Stimulated activated CD4-positive, alpha-beta T cell treated with anti-CD3 and anti-CD28 coated beads, Interleukin-4, amount 100 ng/mL, for 24 hours (primary cell): ENCODE data around the gene ATP6V1G2.
"Not testable (repeated sequence)": the region's sequence is repeated elsewhere in the genome, so short reads cannot be mapped to it uniquely, and the experiment has no call there.

Experiments
- DNase-seq: peaks from one replicate; pipeline ENCODE4 v3.0.0-alpha.2; 2020

The ATP6V1G2 gene

GRCh38 chr6:31546339-31546957 lies at the start of gene ATP6V1G2:
Gene ATP6V1G2 (minus strand): TSS chr6:31546608. CDS start chr6:31546559, 49 bp downstream.
- peak; percentile 91 for DNase-seq

- no peak for DNase-seq
Observed at GRCh38 chr6:31592396-31592771, 46.0 kb upstream of the ATP6V1G2 start.

DNA sequence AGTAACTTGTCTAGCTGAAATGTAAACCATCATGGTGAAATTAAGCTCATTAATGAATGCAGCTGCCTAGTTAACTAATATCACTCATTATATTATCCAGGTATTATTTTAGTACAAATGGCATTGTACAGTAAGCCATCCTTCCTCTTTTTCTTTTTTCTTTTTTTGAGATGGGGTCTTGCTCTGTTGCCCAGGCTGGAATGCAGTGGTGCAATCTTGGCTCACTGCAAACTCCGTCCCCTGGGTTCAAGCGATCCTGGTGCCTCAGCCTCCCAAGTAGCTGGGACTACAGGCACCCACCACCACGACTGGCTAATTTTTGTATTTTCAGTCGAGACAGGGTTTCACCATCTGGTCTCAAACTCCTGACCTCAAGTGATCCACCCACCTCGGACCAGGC lies 44.3 kb upstream of the ATP6V1G2 start:
- not testable (repeated sequence) for DNase-seq

DNA sequence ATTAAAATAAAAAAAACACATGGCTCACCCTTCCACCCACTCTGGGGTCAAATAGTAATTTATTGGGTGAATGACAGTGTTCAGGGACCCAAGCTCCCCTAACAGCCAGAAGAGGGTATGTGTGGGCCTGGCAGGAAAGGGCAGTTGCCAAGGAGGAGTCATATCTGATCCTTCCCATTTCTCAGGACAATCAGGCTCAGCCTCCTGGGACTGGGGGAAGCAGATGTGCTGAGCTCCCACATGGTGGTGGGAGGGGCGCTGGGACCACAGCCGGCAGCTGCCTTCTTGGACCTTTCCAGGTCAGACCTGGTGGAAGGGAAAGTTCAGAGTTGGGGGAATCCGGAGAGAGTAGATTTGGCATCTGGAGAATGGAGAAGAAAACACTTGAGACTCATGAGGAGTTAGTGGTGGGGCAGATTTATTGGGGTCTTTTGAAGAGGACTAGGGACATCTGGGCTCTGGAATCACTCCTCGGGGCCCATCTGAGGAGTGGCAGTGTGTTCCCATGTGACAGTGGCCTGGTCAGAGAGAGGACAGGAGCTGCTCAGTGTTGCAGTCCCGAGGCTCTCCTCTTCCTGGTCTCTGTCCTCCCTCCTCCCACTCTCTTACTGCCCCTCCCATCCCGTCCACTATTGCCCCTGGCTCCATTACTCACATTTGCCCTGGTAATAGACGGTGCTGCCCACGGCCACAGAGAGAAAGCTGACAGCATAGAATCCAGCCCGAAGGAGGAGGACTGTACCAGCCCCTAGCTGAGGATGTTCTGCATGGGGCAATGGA lies 42.7 kb upstream of the ATP6V1G2 start:
- DNase-seq: no peak

- DNase-seq: no peak
Observed at GRCh38 chr6:31587791-31588777, 41.7 kb upstream of the ATP6V1G2 start.

DNA sequence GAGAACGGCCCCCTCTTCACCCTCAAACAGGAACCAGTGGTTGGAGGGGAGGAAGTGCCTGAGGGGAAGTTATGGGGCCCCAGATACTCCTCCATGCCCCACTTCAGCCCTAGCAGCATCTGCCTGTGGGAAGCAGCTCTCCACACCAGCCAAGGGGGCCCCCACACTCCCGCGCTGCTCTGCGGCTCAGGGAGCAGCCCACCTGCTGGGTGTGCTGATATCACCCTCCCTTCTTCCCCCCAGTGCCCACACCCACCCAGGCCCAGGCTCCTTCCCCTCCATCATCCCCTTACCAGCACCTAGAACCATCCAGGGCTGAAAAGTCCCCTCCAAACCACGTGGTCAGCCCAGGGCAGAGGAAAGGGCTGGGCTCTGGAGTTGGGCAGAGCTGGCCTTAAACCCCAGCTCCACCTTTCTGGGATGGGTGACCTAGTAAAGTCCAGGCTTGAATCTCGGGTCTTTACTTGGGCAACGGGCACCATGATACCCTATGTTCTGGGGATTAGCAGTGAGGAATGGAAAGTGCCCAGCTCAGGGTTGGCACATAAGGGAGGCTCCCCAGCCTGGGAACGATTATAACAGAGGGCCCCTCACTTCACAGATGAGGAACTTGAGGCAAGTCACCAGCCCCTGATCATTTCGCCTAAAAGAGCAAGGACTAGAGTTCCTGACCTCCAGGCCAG lies 40.3 kb upstream of the ATP6V1G2 start:
- no peak for DNase-seq

GRCh38 chr6:31586008-31586407 lies 39.6 kb upstream of the ATP6V1G2 start, which contains the start of gene LST1:
Gene LST1 (plus strand): TSS chr6:31586277. CDS start chr6:31587300, 1,023 bp downstream.
- no peak for DNase-seq

- peak; percentile 49 for DNase-seq
Observed at GRCh38 chr6:31585491-31585890, 39.1 kb upstream of the ATP6V1G2 start.

- peak; percentile 48 for DNase-seq
Observed at GRCh38 chr6:31582230-31582643, 35.8 kb upstream of the ATP6V1G2 start, which contains the start of gene LTB. Gene LTB (minus strand): TSS chr6:31582424. CDS start chr6:31582417, 7 bp downstream.

GRCh38 chr6:31581434-31582229 lies 35.2 kb upstream of the ATP6V1G2 start:
- DNase-seq: no peak

DNA sequence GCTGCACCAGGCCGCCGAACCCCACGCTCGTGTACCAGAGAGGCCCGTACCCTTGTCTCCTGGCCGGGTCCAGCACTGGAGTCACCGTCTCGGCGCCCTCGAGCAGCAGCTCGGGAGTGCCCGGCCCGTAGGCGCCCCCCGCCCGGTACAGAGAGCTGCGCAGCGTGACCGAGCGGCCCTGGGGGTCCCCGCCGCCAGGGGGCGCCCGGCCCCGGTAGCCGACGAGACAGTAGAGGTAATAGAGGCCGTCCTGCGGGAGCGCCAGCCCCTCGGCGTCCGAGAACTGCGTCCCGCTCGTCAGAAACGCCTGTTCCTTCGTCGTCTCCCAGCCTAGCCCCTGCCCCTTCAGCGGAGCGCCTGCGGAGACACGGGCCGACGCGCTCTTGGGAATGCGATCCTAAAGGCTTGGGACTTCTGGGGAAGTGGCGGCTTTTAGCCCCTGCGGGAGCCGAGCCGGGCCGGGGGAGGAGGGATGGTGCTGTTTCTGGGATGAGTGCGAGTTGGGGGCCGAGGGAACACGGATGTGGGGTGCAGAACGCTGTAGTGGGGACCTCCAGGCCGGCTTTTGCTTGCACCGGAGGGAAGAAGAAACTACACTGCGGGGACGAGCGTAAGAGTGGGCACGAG lies 34.5 kb upstream of the ATP6V1G2 start:
- DNase-seq: peak; percentile 88

DNA sequence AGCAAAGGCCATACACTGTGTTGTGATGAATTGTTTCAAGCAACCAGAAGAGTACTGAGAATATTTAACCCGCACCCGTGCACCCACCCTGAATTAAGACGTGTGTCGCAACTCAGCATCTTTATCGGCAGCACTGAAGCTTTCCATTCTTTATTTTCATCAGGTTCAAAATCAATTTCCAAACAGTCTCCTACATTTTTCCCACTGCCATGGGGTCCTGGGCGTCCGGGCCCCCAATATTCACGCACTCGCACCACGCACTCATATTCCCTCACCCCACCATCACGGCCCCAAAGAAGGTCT lies 34.0 kb upstream of the ATP6V1G2 start:
- DNase-seq: no peak

- no peak for DNase-seq
Observed at GRCh38 chr6:31579546-31580437, 33.4 kb upstream of the ATP6V1G2 start.

- DNase-seq: no peak
Observed at GRCh38 chr6:31579119-31579505, 32.7 kb upstream of the ATP6V1G2 start.

- DNase-seq: no peak
Observed at GRCh38 chr6:31578184-31579118, 32.0 kb upstream of the ATP6V1G2 start.

- no peak for DNase-seq
Observed at GRCh38 chr6:31577579-31577966, 31.2 kb upstream of the ATP6V1G2 start.

DNA sequence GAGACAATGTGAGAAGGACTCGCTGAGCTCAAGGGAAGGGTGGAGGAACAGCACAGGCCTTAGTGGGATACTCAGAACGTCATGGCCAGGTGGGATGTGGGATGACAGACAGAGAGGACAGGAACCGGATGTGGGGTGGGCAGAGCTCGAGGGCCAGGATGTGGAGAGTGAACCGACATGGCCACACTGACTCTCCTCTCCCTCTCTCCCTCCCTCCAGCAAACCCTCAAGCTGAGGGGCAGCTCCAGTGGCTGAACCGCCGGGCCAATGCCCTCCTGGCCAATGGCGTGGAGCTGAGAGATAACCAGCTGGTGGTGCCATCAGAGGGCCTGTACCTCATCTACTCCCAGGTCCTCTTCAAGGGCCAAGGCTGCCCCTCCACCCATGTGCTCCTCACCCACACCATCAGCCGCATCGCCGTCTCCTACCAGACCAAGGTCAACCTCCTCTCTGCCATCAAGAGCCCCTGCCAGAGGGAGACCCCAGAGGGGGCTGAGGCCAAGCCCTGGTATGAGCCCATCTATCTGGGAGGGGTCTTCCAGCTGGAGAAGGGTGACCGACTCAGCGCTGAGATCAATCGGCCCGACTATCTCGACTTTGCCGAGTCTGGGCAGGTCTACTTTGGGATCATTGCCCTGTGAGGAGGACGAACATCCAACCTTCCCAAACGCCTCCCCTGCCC lies 30.6 kb upstream of the ATP6V1G2 start:
- DNase-seq: peak; percentile 55

DNA sequence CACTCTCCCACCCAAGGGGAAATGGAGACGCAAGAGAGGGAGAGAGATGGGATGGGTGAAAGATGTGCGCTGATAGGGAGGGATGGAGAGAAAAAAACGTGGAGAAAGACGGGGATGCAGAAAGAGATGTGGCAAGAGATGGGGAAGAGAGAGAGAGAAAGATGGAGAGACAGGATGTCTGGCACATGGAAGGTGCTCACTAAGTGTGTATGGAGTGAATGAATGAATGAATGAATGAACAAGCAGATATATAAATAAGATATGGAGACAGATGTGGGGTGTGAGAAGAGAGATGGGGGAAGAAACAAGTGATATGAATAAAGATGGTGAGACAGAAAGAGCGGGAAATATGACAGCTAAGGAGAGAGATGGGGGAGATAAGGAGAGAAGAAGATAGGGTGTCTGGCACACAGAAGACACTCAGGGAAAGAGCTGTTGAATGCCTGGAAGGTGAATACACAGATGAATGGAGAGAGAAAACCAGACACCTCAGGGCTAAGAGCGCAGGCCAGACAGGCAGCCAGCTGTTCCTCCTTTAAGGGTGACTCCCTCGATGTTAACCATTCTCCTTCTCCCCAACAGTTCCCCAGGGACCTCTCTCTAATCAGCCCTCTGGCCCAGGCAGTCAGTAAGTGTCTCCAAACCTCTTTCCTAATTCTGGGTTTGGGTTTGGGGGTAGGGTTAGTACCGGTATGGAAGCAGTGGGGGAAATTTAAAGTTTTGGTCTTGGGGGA lies 29.7 kb upstream of the ATP6V1G2 start:
- DNase-seq: no peak
